ENCODE measurements around the gene DMRT1.

Gene DMRT1

DNA sequence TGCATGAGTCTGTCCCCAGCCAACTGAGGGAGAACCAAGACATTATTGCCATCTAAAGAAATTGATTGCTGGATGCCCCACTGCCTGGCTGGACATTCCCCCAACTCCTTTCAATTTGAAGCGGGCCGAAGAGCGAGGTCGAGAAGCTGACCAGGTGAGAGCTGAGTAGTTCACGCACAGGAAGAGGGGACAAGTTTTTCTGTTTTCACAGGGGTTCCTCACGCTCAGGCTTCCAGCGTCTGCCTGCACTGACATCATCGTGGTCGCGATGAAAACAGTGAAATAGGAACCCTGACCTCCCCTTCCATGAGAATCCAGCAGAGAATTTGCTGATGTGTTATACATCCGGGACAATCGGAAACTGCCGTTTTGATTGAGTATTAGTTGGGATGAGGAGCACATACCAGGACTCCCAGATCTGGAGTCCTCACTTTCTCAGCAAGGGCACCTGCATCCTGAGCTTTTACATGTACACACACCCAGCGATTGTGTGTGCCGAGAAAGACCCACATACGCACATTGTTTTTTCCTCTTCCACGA lies 131.9 kb downstream of the DMRT1 start:
- peaks cover 100% of the 10 kb centered on the region for H3K27me3 ChIP-seq (ENCODE audit: insufficient read depth, poor library complexity, severe bottlenecking)
- ATAC-seq (ENCODE audit: low read depth) (no peak), DNase-seq (ENCODE audit: low spot score) (no peak)
- no peaks in the 10 kb centered on the region for H3K4me1 ChIP-seq (ENCODE audit: insufficient read depth, poor library complexity, severe bottlenecking)
- no peak overlapping the region for H3K4me3 ChIP-seq (ENCODE audit: severe bottlenecking)
- no peaks in the 10 kb centered on the region for H3K9me3 ChIP-seq (ENCODE audit: severe bottlenecking)
- no peak overlapping the region for H3K27ac ChIP-seq (ENCODE audit: poor library complexity, severe bottlenecking)
- TF ChIP-seq, protein P1, sequence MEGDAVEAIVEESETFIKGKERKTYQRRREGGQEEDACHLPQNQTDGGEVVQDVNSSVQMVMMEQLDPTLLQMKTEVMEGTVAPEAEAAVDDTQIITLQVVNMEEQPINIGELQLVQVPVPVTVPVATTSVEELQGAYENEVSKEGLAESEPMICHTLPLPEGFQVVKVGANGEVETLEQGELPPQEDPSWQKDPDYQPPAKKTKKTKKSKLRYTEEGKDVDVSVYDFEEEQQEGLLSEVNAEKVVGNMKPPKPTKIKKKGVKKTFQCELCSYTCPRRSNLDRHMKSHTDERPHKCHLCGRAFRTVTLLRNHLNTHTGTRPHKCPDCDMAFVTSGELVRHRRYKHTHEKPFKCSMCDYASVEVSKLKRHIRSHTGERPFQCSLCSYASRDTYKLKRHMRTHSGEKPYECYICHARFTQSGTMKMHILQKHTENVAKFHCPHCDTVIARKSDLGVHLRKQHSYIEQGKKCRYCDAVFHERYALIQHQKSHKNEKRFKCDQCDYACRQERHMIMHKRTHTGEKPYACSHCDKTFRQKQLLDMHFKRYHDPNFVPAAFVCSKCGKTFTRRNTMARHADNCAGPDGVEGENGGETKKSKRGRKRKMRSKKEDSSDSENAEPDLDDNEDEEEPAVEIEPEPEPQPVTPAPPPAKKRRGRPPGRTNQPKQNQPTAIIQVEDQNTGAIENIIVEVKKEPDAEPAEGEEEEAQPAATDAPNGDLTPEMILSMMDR (IDR thresholded peaks at IDR 0.05; ENCODE audit: poor library complexity, severe bottlenecking): no peak
- no peaks in the 10 kb centered on the region for H3K36me3 ChIP-seq (ENCODE audit: low read depth)

DNA sequence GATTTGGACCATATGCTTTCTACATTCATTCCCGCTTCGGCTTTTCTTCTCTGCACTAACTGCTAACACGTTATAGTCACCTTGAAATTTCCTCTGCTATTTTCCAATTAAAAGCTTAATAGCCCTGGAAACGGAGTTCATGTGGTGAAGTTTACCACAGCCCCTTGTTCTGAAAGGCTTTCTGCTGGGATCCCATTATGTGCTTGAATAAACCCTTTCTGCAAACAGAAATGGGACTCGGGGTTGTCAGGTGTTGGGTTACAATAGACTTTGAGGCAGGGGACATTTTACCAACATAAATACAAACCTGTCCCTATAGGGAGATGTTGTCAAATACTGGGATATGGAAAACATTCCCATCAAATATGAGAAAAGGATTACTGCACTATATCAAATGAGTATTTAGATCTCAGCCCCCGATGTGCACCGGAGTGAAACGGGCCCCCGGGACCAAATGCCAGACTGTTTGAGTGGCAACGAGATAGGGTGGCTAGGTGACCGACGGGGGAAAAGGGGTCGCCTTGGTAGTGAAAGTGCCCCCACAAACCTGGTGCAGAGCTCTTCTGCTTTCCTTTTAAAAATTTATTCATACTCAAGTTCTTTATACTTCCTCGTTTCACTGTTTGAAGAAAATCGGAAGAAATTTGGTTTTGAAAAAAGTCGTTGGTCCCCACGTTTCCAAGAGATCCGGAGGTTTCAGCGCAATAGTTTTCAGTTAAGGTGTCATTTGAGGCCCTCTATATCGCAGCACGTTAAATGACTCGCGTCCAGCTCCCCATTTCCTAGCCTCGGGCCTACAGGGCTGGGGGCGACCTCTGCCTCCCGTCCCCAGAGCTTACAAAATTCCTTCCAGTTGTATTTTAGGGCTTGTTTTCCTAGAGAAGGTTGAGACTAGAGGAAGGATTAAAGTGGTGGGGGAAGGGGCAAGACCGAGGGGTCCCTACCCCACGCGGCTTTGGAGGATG lies 132.8 kb downstream of the DMRT1 start:
- no peak overlapping the region for H3K27ac ChIP-seq (ENCODE audit: poor library complexity, severe bottlenecking)
- H3K4me1 ChIP-seq (ENCODE audit: insufficient read depth, poor library complexity, severe bottlenecking): no peaks in the 10 kb centered on the region
- no peak for ATAC-seq (ENCODE audit: low read depth)
- no peaks in the 10 kb centered on the region for H3K36me3 ChIP-seq (ENCODE audit: low read depth)
- no peaks in the 10 kb centered on the region for H3K9me3 ChIP-seq (ENCODE audit: severe bottlenecking)
- TF ChIP-seq, protein P1 (IDR thresholded peaks at IDR 0.05; ENCODE audit: poor library complexity, severe bottlenecking): no peak
- no peak for DNase-seq (ENCODE audit: low spot score)
- H3K27me3 ChIP-seq (ENCODE audit: insufficient read depth, poor library complexity, severe bottlenecking): peaks cover 100% of the 10 kb centered on the region
- no peak overlapping the region for H3K4me3 ChIP-seq (ENCODE audit: severe bottlenecking)

DNA sequence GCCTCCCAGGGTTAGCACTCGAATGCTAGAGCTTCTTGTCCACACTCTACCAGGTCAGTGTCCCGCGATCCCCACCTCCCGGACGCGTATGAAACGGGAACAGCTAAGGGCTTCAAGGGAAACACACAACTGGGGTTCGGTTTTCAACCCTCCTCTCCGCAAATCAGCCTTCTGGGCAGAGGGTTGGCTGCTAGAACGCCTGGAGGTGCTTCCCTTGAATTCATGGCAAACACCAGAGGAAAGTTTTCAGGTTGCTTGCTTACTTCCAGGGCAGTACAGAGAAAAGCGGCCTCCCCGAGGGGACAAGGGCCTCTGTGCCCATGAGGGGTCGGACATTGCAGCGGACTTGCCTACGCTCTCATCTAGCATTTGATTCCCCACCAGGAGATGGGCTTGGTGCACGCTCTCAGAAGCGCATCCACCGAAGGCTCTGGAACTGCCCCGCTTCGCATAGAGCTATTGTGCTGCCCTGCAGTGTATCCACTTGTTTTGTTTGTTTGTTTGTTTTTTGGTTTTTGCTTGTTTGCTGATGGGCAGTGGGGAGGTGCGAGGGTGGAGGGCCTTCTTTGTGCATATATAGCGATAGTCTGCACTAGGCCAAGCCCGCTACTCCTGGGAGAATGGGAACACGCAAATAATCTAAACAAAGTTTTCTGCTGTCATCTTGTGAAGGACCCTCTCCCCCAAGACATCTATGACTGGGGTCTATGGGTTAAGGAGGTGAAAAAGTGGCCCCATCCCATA lies 133.7 kb downstream of the DMRT1 start:
- no peak for DNase-seq (ENCODE audit: low spot score)
- ATAC-seq (ENCODE audit: low read depth): no peak
- Histone ChIP-seq H3K9me3 (ENCODE audit: severe bottlenecking) (no peaks in the 10 kb centered on the region), H3K36me3 (ENCODE audit: low read depth) (no peaks in the 10 kb centered on the region), H3K27ac (ENCODE audit: poor library complexity, severe bottlenecking) (no peak overlapping the region), H3K4me3 (ENCODE audit: severe bottlenecking) (no peak overlapping the region), H3K27me3 (ENCODE audit: insufficient read depth, poor library complexity, severe bottlenecking) (peaks cover 100% of the 10 kb centered on the region), H3K4me1 (ENCODE audit: insufficient read depth, poor library complexity, severe bottlenecking) (no peaks in the 10 kb centered on the region)
- TF ChIP-seq, protein P1 (IDR thresholded peaks at IDR 0.05; ENCODE audit: poor library complexity, severe bottlenecking): no peak

DNA sequence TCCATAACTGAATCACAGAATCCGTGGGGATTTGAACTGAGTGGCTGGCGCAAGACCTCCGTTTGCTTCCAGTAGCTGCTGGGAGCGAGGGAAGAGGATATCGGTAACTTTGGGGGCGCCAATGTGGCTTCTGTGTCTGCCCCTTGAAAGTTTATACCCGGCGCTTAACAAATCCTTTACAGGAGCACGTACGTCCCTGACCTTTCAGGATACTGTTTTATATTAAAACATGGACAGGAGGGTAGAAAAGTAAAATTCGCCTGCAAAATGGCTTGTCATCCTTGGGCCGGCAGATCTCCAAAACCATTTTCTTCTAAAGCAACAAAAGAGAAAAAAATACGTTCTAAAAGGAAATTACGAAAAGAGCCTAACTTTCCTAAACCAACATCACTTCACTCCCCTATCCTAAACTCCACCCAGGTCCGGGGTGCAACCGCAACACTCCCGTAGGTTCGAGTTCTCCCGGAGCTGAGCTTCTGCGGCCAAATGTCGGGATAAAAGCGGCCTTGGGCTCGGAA lies 134.3 kb downstream of the DMRT1 start:
- H3K9me3 ChIP-seq (ENCODE audit: severe bottlenecking): no peaks in the 10 kb centered on the region
- H3K27me3 ChIP-seq (ENCODE audit: insufficient read depth, poor library complexity, severe bottlenecking): peaks cover 100% of the 10 kb centered on the region
- TF ChIP-seq, protein P1 (IDR thresholded peaks at IDR 0.05; ENCODE audit: poor library complexity, severe bottlenecking): no peak
- H3K4me1 ChIP-seq (ENCODE audit: insufficient read depth, poor library complexity, severe bottlenecking): no peaks in the 10 kb centered on the region
- no peaks in the 10 kb centered on the region for H3K36me3 ChIP-seq (ENCODE audit: low read depth)
- ATAC-seq (ENCODE audit: low read depth) (no peak), DNase-seq (ENCODE audit: low spot score) (no peak)
- no peak overlapping the region for H3K4me3 ChIP-seq (ENCODE audit: severe bottlenecking)
- no peak overlapping the region for H3K27ac ChIP-seq (ENCODE audit: poor library complexity, severe bottlenecking)
